HTERT RPE-1 (cell line): ENCODE measurements around the gene TMEFF1.
"Not testable (repeated sequence)": the region's sequence is repeated elsewhere in the genome, so short reads cannot be mapped to it uniquely, and the experiment has no call there.

Source experiments
- in situ Hi-C: fragments of 300-500 bp; cut with MboI; formaldehyde crosslinking; loops from 4 replicates; pipeline ENCODE4 v1.14.3; 2020; ENCODE audit warnings: low sequenced_read_pairs

TMEFF1 gene, protein sequence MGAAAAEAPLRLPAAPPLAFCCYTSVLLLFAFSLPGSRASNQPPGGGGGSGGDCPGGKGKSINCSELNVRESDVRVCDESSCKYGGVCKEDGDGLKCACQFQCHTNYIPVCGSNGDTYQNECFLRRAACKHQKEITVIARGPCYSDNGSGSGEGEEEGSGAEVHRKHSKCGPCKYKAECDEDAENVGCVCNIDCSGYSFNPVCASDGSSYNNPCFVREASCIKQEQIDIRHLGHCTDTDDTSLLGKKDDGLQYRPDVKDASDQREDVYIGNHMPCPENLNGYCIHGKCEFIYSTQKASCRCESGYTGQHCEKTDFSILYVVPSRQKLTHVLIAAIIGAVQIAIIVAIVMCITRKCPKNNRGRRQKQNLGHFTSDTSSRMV

DNA sequence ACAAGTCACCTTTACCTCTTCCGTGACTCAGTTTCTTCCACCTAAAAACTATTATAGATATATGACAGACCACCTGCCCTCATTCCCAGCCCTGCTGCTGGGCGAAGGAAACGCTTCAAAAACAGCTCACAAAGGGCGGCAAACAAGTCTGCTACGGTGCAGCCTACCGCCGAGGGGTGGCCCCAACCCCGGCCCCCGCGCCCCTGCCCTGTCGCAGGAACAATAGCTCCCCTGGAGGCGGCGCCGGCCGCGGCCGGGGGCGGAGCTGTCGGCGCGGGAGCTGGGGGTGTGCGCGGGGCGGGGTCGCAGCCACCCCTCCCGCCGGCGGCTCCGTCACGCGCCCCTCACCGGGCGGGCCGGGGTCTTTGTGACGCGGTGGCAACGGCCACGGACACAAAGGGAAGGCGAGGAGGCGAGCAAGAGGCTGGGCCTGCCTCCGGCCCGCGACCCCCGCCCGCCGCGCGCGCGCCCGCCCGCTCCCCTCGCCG lies at the start of gene TMEFF1:
Gene TMEFF1 (plus strand): TSS at position 362 of the 488 bp plus-strand sequence. CDS start 396 bp downstream, outside the sequence.
- in situ Hi-C loops: no loop called here

DNA sequence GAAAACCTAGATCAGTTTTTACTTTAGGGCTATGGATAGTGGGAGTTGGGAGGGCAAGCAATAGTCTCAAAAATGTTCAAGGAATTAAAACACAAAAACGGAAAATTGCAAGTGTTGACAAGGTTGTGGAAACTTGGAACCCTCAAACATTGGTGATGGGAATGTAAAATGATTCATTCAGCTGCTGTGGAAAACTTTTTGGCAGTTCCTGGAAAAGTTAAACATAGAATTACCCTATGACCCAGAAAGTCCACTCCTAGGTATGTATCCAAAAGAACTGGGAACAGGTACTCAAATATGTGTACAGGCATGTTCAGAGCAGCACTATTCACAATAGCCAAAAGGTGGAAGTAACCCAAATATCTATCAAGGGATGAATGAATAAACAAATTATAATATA lies 47.2 kb upstream of the TMEFF1 start:
- in situ Hi-C loops: no loop called here

DNA sequence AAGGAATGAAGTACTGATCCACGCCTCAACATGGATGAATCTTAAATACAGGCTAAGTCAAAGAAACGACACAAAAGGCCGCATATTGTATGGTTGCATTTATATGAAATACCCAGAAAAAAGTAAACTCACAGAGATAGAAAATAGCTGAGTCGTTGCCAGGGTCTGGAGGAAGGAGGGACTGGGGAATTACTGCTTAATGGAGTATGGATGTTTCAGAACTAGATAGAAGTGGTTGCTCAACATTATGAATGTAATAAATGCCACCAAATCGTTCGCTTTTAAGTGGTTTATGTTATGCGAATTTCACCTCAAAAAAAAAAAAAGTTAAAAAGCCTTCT lies 46.8 kb upstream of the TMEFF1 start:
- in situ Hi-C loops: no loop called here

DNA sequence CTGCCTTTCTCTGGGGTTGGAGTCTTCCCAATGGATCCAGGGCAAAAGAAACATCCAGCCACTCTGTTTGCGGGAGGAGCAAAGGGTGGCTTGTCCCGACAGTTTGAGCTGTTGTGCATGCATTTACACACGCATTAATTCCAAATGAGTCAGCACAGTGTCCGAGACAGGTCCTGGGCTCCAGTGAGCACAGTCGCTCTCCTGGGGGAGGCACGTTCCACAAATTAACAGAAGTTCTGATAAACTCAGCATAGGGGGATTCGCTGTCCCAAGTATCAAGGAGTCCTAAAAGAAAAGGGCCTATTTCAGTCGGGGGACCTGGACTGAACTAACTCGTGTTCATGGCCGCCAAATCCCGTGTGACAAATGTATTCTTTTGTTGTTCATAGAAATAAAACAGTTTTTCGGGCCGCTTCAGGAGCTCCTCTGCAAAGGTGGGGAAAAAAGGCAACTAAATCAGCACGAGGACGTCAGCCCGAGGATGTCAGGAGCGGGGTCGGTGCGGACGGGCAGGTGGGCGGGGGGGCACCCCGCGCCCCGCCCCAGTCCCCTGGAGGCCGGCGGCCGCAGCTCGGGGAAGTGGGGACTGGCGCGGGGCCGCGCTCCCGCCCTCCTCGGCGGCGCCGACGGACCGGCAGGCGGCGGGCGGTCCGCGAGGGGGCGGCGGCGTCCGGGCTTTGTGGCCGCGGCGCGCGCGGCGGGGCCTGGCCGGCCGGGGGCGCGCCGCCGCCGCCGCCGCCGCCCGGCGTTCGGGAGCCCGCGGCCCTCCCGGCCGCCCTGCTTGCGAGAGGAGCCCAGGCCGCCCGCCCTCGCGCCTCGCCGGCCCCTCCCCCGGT lies 46.2 kb upstream of the TMEFF1 start, which contains the start of gene MSANTD3:
Gene MSANTD3 (plus strand): TSS at position 614 of the 836 bp plus-strand sequence. CDS start 14,796 bp downstream, outside the sequence.
- in situ Hi-C loops: no loop called here

DNA sequence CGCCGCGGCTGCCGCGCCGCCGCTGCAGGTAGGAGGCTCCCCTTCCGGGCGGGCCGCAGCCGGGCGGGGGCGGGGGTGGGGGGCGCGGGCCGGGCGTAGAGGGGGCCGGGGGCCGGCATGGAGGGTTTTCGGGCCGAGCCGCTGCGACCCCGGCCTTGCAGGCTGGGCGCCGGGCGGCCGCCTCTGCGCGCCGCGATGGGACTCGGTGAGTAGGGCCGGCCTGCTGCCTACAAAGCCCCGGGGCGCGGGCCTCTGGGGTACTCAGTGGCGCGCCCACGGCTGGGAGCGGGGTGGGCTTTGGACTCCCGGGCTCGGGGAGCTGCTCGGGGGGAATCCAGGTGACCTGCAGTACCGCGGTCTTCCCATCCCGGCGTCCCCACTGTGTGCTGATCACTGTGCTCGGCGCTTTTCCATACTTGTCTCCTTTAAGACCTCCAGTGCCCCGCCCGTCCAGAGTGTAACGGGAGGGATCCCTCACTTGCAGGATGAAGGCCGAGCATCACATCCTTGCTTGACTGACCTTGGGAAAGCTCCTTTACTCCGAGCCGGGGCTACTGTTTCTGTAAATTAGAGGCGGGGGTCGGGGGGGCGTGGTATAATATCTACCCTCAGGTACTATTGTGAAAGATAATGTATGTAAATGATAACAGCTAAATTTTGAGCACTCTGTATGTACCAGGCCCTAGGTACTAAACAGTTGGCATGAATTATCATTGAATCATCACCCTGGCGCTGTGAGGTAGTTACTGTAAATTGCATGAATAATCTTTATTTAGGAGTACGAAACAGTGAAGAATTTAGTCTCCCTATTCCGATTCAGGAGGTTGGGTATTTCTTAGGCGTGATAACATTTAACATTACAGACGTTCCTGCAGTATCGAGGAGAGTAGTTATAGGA lies 45.3 kb upstream of the TMEFF1 start:
- in situ Hi-C loops: no loop called here

DNA sequence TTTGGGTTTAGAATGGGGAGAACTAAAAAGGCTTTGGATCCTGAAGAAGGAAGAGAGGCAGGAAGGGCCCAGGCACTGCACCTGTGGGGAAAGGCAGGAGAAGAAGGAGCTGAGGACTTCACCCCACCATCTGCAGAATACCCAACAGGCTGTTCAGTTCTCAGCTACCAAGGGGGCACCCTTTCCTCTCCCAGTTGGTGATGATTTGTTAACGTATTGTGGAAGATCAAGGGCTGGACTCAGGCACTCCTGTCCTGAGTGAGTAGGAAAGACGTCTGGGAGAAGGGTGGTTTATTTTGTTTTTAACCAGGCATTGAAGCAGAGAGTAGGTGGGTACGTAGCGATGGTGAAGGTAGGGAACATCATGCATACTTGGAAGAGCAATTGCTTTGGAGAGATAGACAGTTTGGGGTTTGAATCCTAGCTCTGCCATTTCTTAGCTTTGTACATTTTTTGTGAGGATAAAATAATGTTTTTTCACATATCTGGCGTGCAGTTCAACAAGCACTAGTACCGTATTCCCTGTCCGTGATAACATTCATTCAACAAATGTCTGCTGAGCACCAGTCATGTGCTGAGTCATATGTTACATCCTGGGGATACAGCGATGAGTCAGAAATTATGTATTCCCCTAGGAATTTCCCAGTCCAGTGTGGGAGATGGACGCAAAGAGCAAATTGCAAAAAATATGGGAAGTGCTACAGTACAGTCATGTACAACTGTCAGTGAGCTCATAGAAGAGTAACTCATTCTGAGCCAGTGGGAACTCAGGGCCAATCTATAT lies 43.9 kb upstream of the TMEFF1 start:
- in situ Hi-C loops: no loop called here

DNA sequence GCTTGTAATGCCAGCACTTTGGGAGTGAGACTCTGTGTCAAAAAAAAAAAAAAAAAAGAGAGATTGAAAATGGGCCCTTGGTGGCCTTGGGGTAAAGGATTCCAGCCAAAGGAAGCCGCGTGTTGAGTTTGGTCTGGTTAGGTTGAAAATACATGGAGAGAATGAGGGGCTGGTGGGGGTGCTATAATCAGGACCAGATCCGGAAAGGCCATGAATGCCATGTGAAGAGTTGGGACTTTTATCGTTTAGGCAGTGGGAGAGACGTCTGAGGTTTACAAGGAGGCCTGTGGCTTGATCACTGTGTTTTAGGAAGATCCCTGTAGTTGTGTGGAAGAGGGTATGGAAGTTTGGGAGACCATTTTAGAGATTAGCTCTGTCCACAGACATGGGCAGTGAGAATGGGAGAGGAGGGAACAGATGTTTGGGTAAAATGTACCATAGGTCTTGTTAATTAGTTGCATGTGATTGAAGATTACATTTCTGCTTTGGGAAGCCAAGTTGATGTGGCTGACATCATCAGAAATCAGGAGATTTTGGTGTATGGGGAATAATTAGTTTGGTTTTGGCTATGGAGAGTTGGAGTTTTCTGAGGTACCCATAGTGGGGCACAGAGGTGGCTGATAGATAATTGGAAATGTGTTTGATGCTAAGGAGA lies 42.5 kb upstream of the TMEFF1 start:
- in situ Hi-C loops: no loop called here

DNA sequence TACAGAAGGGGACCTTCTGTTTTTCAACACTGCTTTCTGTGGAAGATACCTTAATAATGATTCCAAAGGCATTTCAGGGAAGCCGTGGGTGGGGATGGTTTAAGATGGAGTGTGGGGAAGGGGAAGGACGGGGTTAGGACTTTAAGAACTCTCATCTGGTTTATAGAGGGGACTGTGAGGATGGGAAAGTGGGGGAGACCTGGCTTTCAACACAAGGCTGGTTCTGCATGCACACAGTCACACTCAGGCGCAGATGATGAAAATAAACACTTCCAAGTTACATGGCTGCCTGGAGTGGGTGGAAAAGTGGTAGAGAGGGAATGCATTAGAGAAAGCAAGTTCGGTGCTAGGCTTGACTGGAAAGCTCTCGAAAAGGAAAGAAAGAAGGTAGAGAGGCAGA lies 41.1 kb upstream of the TMEFF1 start:
- in situ Hi-C loops: no loop called here

DNA sequence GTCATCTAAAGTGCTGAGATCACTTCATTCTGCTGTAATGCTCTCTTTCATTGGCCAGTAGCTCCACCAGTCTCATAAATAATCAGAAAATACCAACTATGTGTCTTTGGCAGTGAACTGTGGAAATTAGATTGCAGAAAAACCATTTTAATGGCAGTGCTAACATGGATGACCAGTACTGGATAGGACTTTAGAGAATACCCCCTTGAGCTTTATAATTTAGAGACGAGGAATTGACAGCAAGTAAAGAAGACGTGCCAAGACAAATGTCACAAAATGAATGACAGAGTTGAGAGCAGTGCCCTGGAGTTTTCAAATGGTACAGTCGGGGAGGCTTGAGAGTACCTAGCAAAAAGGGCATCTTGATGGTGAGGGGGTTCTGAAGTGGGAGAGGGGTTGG lies 40.2 kb upstream of the TMEFF1 start:
- in situ Hi-C loops: no loop called here

DNA sequence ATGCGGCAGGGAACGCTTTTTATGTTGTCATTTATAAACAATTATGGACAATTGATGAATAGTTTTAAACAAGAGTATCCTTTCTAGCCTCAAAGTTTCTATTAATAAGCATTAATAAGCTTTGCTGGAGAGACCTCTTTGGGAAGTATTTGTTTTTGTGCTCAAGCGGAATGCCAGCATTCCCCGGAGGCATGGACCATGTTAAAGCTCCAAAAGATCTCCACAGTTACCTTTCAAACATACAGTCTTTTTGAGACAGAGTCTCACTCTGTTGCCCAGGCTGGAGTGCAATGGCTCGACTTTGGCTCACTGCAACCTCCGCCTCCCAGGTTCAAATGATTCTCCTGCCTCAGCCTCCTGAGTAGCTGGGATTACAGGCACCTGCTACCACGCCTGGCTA lies 36.4 kb upstream of the TMEFF1 start:
- in situ Hi-C loops: no loop called here

DNA sequence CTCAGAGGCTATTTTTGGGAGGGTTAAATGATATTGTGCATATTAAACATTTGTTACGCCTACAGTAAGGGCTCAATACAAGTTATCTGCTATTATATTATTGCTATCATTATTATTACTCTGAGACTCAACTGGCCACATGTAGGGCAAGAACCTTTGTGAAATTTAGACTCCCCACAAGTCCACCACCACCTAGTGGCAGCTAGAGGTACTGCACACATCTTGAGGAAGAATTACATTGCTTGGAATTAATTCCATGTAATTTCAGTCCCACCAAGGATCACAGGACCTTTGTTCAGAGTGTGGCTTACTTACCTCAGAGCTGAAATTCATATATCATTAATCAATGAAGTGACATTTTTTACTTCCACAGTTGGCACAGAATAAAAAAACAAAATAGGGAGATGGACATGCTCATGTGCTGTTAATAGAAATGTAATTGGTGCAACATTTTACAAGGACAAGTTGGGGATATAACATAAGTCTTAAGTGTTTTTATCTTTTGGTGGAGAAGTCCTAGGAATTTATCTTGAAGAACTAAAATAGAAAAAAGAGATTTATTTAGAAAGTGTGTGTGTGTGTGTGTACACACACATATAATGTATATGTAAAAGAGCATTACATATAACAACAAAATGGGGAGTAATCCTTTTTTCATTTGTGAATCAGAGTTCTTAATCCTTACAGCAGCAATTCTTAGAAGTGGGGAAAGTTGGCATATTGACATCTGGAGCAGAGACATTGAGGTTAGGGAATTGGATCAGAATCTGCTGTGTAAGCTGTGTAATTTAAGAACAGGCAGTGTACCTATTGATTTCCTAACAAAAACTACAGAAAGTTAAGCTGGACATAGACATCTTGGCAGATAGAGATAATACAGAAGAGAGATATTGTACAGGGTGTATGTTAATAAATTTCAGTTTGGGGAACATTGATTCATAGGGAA lies 34.8 kb upstream of the TMEFF1 start:
- in situ Hi-C loops: no loop called here

DNA sequence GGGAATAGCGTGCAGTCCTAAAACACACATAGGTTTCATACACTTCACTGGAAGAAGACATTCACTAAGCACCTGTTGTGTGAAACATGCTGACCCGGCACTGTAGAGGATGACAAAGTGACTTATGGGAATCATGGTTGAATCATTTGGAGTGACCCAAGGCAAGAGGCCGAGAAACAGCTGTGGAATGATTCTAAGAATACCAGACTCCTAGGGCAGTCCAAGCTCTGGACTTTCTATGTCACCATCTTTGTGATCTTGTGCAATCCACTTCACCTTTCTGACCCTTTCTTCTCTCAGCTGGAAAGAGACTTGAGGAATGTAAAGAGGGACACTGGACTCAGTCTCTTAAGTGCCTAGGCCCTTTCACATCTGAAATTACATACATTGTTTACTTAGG lies 32.9 kb upstream of the TMEFF1 start:
- in situ Hi-C loops: no loop called here

DNA sequence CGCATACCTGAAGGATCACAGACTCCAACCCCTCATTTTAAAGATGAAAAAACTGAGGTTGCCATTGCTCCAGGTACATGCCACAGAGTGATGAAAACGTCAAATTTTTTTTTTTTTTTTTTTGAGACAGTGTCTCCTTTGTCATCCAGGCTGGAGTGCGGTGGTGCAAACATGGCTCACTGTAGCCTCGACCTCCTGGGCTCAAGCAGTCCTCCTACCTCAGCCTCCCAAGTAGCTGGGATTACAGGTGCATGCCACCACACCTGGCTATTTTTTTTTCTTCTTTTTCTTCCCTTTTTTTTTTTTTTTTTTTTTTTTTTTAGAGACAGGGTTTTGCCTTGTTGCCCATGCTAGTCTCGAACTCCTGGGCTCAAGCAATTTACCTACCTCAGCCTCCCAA lies 32.5 kb upstream of the TMEFF1 start:
- in situ Hi-C loops: not testable (repeated sequence)

DNA sequence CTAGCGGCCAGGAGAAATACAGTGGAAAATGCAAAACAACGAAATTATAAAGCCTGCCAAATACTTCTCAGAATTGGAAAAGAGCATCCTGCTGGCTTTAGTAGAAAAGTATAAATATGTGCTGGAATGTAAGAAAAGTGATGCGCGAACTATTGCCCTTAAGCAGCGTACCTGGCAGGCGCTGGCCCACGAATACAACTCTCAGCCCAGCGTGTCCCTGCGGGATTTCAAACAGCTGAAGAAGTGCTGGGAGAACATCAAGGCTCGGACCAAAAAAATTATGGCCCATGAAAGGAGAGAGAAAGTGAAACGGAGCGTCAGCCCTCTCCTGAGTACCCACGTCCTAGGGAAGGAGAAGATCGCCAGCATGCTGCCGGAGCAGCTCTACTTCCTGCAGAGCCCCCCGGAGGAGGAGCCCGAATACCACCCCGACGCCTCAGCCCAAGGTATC lies 31.0 kb upstream of the TMEFF1 start:
- in situ Hi-C loops: no loop called here

DNA sequence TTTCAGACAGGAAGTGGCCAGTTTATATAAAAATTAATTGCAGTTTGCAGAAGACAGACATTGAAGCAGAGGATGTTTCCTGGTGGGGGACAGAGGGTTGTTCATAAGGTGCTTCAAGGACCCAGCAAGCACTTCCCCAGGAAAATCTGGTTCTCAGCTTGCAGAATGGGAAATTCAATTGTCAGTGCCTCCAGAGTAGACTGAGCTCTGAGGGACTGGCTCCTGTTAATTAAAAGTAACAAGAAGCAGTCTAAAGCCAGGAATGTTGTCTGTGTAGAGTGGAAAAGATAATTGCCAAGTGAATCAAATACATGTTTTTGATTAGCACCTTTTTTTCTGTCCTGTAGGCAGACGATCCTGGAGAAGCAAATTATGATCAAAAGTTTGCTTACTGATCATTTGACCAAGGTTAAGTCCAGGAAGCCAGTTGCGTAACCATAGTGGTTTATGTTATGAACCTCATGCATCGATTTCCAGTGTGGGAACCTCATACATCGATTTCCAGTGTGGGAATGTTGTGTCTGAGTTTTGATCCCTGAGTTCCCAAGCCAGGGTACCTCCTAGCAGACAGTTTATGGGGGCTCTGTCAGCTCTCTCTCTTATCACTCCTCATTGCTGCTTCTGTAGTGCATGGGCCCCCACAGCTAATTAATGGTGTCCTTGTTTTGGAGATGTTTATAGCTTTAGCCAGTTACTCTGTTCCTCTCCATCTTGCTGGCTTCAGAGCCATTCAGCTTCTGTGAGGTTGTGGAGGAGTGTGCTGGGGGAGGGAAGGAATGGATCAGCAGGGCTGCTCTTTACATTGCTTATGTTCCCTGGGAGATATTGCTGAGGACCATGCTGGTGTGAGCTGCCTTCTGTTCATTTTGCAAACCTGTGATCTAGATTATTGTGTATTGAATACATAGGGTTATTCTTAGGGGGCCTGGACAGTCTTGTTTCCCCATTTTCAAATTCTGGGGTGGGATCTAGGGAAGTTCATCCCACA lies 28.9 kb upstream of the TMEFF1 start:
- in situ Hi-C loops: no loop called here

DNA sequence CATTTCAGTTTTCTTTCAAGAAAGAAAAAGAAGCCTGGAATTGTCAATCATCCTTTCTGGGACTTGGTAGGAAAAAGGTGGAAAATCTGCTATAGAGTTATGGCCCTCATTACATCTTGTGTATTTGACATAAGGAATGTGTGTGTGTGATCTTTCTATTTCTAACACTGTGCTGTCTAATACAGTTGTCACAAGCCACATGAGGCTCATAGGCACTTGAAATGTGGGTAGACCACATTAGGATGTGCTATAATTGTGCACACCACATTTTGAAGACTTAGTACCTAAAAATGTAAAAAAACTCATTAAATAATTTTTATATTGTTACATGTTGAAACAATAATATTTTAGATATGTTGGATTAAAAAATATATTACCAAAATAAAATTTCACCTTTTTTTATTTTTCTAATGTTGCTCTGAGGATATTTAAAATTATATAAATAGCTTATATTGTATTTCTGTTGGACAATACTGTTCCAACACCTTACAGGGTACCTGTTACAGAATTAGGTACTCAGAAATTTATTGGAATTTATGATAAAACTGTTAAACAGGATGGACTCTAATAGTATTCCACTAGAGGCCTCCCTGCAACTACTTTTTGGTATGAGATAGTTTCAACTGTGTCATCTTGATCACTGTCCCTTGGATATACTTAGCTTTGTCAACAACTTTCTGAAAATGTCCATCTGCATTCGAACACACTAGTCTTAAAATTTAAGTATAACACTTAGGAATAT lies 27.6 kb upstream of the TMEFF1 start:
- in situ Hi-C loops: no loop called here
